H9 (cell line): Measurements from ENCODE around the gene KCNN3. TPM values are rescaled to one million over a fixed set of nuclear protein-coding genes. Genes with fewer than 3 reads are reported as not detected.

ENCODE experiments used
- DNase-seq: peaks from one replicate; pipeline ENCODE4 v3.0.0-alpha.2; 2017
- H2AFZ ChIP-seq: one replicate; pipeline ENCODE4 v1.6.1; 2013; ENCODE audit warnings: mild to moderate bottlenecking, low read length, control low read depth, moderate library complexity
- H2AK5ac ChIP-seq: 2 replicates; pipeline ENCODE4 v1.6.1; 2013; ENCODE audit warnings: low read length, control low read depth, mixed read lengths; ENCODE audit not compliant: insufficient read length
- H2BK120ac ChIP-seq: one replicate; pipeline ENCODE4 v1.6.1; 2013; ENCODE audit warnings: low read depth, mild to moderate bottlenecking, low read length, control low read depth, inconsistent platforms; ENCODE audit not compliant: poor library complexity, severe bottlenecking
- H2BK12ac ChIP-seq: 2 replicates; pipeline ENCODE4 v1.6.1; 2013; ENCODE audit warnings: low read length, control low read depth, mixed read lengths, low read depth; ENCODE audit not compliant: insufficient read length
- H2BK15ac ChIP-seq: 2 replicates; pipeline ENCODE4 v1.6.1; 2013; ENCODE audit warnings: low read depth, low read length, control low read depth
- H2BK20ac ChIP-seq: one replicate; pipeline ENCODE4 v1.6.1; 2013; ENCODE audit warnings: low read depth, mild to moderate bottlenecking, low read length, control low read depth, inconsistent platforms; ENCODE audit not compliant: poor library complexity, severe bottlenecking
- H2BK5ac ChIP-seq: 2 replicates; pipeline ENCODE4 v1.6.1; 2013; ENCODE audit warnings: low read length, control low read depth, mixed read lengths; ENCODE audit not compliant: insufficient read length
- H3K14ac ChIP-seq: 2 replicates; pipeline ENCODE4 v1.6.1; 2013; ENCODE audit warnings: low read length, control low read depth; ENCODE audit not compliant: insufficient read depth
- H3K18ac ChIP-seq: 2 replicates; pipeline ENCODE4 v1.6.1; 2013; ENCODE audit warnings: low read depth, mild to moderate bottlenecking, mixed read lengths, low read length, control low read depth; ENCODE audit not compliant: insufficient read length
- H3K23ac ChIP-seq: 2 replicates; pipeline ENCODE4 v1.6.1; 2013; ENCODE audit warnings: low read length, control low read depth, mixed read lengths, low read depth; ENCODE audit not compliant: insufficient read length
- H3K23me2 ChIP-seq: 2 replicates; pipeline ENCODE4 v1.6.1; 2013; ENCODE audit warnings: low read depth, mild to moderate bottlenecking, mixed read lengths, low read length, control low read depth; ENCODE audit not compliant: insufficient read length, poor library complexity, severe bottlenecking
- H3K27ac ChIP-seq: 2 replicates; pipeline ENCODE4 v1.5.1; 2013; ENCODE audit warnings: low read length, control low read depth, mixed read lengths, low read depth; ENCODE audit not compliant: insufficient read length
- H3K27me3 ChIP-seq: 2 replicates; pipeline ENCODE4 v1.6.1; 2013; ENCODE audit warnings: low read length, control low read depth, inconsistent platforms; ENCODE audit not compliant: insufficient read depth
- H3K4ac ChIP-seq: 2 replicates; pipeline ENCODE4 v1.6.1; 2013; ENCODE audit warnings: low read depth, mild to moderate bottlenecking, control low read depth, inconsistent platforms, low read length, moderate library complexity
- H3K4me1 ChIP-seq: 2 replicates; pipeline ENCODE4 v1.6.1; 2013; ENCODE audit warnings: low read length, control low read depth, inconsistent platforms; ENCODE audit not compliant: insufficient read depth
- H3K4me2 ChIP-seq: 2 replicates; pipeline ENCODE4 v1.6.1; 2013; ENCODE audit warnings: low read length, control low read depth, mixed read lengths; ENCODE audit not compliant: insufficient read length, insufficient read depth
- H3K56ac ChIP-seq: 2 replicates; pipeline ENCODE4 v1.6.1; 2013; ENCODE audit warnings: low read depth, mild to moderate bottlenecking, mixed read lengths, low read length, control low read depth; ENCODE audit not compliant: insufficient read length
- H3K79me1 ChIP-seq: 2 replicates; pipeline ENCODE4 v1.6.1; 2013; ENCODE audit warnings: low read depth, mild to moderate bottlenecking, moderate library complexity, low read length, control low read depth, inconsistent platforms; ENCODE audit not compliant: insufficient read depth, poor library complexity, severe bottlenecking
- H3K79me2 ChIP-seq: 2 replicates; pipeline ENCODE4 v1.6.1; 2013; ENCODE audit warnings: low read length, control low read depth, inconsistent platforms; ENCODE audit not compliant: insufficient read depth
- H3K9ac ChIP-seq: 2 replicates; pipeline ENCODE4 v1.6.1; 2013; ENCODE audit warnings: low read length, control low read depth, mixed read lengths; ENCODE audit not compliant: insufficient read length; ENCODE audit errors: extremely low read depth
- H3K9me3 ChIP-seq: one replicate; pipeline ENCODE4 v1.6.1; 2013; ENCODE audit warnings: low read depth, low read length, inconsistent platforms; ENCODE audit not compliant: control insufficient read depth
- H3T11ph ChIP-seq: one replicate; pipeline ENCODE4 v1.6.1; 2013; ENCODE audit warnings: mild to moderate bottlenecking, low read length, control low read depth, inconsistent platforms
- H4K20me1 ChIP-seq: one replicate; pipeline ENCODE4 v1.6.1; 2013; ENCODE audit not compliant: control insufficient read depth, insufficient read length, insufficient read depth
- H4K5ac ChIP-seq: 2 replicates; pipeline ENCODE4 v1.6.1; 2013; ENCODE audit warnings: low read depth, mild to moderate bottlenecking, mixed read lengths, low read length, control low read depth; ENCODE audit not compliant: insufficient read length
- H4K8ac ChIP-seq: replicated peaks from 2 replicates; pipeline ENCODE4 v1.6.1; 2013; ENCODE audit warnings: low read length, control low read depth, mixed read lengths, low read depth; ENCODE audit not compliant: insufficient read length
- H4K91ac ChIP-seq: 2 replicates; pipeline ENCODE4 v1.6.1; 2013; ENCODE audit warnings: low read depth, mild to moderate bottlenecking, moderate library complexity, mixed read lengths, low read length, control low read depth; ENCODE audit not compliant: insufficient read length
- H3K27ac Mint-ChIP-seq, 3 experiments: 2 replicates in 2 of 3; 3 replicates in 1 of 3; pipeline ENCODE4 v1.8.0; 2020 to 2021; ENCODE audit warnings: mixed read lengths in 3 of 3, mild to moderate bottlenecking in 1 of 3, moderate library complexity in 1 of 3
- H3K27me3 Mint-ChIP-seq: 2 replicates; pipeline ENCODE4 v1.8.0; 2021; ENCODE audit warnings: low read depth, mild to moderate bottlenecking, moderate library complexity, mixed read lengths
- H3K36me3 Mint-ChIP-seq, 3 experiments: 2 replicates in 2 of 3; 3 replicates in 1 of 3; pipeline ENCODE4 v1.8.0; 2020 to 2021; ENCODE audit warnings: low read depth in 3 of 3, mixed read lengths in 3 of 3; ENCODE audit not compliant: insufficient read depth in 1 of 3
- H3K4me1 Mint-ChIP-seq, 2 experiments: 2 replicates each; pipeline ENCODE4 v1.8.0; 2020; ENCODE audit warnings: mixed read lengths in 2 of 2
- H3K4me3 Mint-ChIP-seq, 2 experiments: 2 replicates in 1 of 2; 3 replicates in 1 of 2; pipeline ENCODE4 v1.8.0; 2020 to 2021; ENCODE audit warnings: mild to moderate bottlenecking in 2 of 2, mixed read lengths in 2 of 2, moderate library complexity in 1 of 2
- H3K9me3 Mint-ChIP-seq, 2 experiments: 2 replicates in 1 of 2; 3 replicates in 1 of 2; pipeline ENCODE4 v1.8.0; 2020; ENCODE audit warnings: mild to moderate bottlenecking in 2 of 2, mixed read lengths in 2 of 2, moderate library complexity in 1 of 2
- CTCF ChIP-seq: fragments of 200-600 bp; sonication (generic); conservative IDR thresholded peaks from 3 replicates; pipeline ENCODE4 v1.8.0; 2021; ENCODE audit warnings: antibody characterized with exemption, mild to moderate bottlenecking
- WGBS: extraction: QIAGEN DNeasy Blood & Tissue Kit; methylation state at CpG from one replicate; pipeline ENCODE4 v1.1.7; 2013; ENCODE audit warnings: missing lambda C conversion rate, low lambda C conversion rate, mixed read lengths; ENCODE audit not compliant: insufficient read length; ENCODE audit errors: extremely low coverage; 5-methylcytosine and 5-hydroxymethylcytosine counted together
- total RNA-seq: library from RNA; stranded (reverse); gene quantifications from 2 replicates; pipeline ENCODE4 v1.2.1, GENCODE V29; 2021

KCNN3 gene
- total RNA-seq, 1 experiment from 2014 or later: 0.83 TPM

GRCh38 chr1:154891452-154891851, 21.4 kb upstream of the KCNN3 start:
- no peak overlapping the region for H3K4ac ChIP-seq
- no peaks in the 10 kb centered on the region for H3K36me3 Mint-ChIP-seq
- H3K79me1 ChIP-seq: no peaks in the 10 kb centered on the region
- no CpG with 5 or more reads among the region's 1 CpG for WGBS
- H4K20me1 ChIP-seq: no peaks in the 10 kb centered on the region
- no peak overlapping the region for H2AK5ac ChIP-seq
- no peak for DNase-seq
- H3K27ac ChIP-seq: no peak overlapping the region
- H3K27me3 ChIP-seq: no peaks in the 10 kb centered on the region
- no peak overlapping the region for H3K4me3 Mint-ChIP-seq
- no peak for TF ChIP-seq CTCF
- no peak overlapping the region for H4K5ac ChIP-seq
- no peak overlapping the region for H4K8ac ChIP-seq
- H2BK120ac ChIP-seq: no peak overlapping the region
- no peak overlapping the region for H3K4me2 ChIP-seq
- no peaks in the 10 kb centered on the region for H3K9me3 ChIP-seq
- H2BK12ac ChIP-seq: no peak overlapping the region
- no peak overlapping the region for H3K14ac ChIP-seq
- no peak overlapping the region for H3K56ac ChIP-seq
- H3K4me1 ChIP-seq: no peaks in the 10 kb centered on the region; the same call in 1 of the 2 replicates
- H3T11ph ChIP-seq: no peak overlapping the region
- no peak overlapping the region for H2AFZ ChIP-seq
- no peak overlapping the region for H3K18ac ChIP-seq
- H2BK15ac ChIP-seq: no peak overlapping the region
- H2BK5ac ChIP-seq: no peak overlapping the region
- peaks cover 9% of the 10 kb centered on the region for H3K27me3 Mint-ChIP-seq
- H2BK20ac ChIP-seq: no peak overlapping the region
- H3K9me3 Mint-ChIP-seq: 0 out of 5 replicates have a peak, but pooled peaks cover 0 to 3% of the 10 kb centered on the region in 2 experiments
- no peaks in the 10 kb centered on the region for H3K23me2 ChIP-seq
- no peak overlapping the region for H3K9ac ChIP-seq
- H3K27ac Mint-ChIP-seq: no peak overlapping the region
- no peak overlapping the region for H4K91ac ChIP-seq
- H3K4me1 Mint-ChIP-seq: no peaks in the 10 kb centered on the region; a peak in 1 of 4 replicates
- no peak overlapping the region for H3K23ac ChIP-seq
- no peaks in the 10 kb centered on the region for H3K79me2 ChIP-seq
